GM10847 (cell line): Measurements from ENCODE around the gene DNM1.
A peak's percentile ranks its signal among the peaks of the same experiment; 100 is the strongest.

Experiments
- POLR2A ChIP-seq: IDR thresholded peaks from 2 replicates; pipeline ENCODE4 v1.6.1; 2011; ENCODE audit not compliant: insufficient read length; ENCODE audit errors: extremely low read depth

DNM1 gene

GRCh38 chr9:128203024-128203706 is at the start of gene DNM1:
TSS of gene DNM1 (plus strand) at chr9:128203379. CDS start at chr9:128203471, 92 bp downstream.
- TF ChIP-seq POLR2A: no peak

DNA sequence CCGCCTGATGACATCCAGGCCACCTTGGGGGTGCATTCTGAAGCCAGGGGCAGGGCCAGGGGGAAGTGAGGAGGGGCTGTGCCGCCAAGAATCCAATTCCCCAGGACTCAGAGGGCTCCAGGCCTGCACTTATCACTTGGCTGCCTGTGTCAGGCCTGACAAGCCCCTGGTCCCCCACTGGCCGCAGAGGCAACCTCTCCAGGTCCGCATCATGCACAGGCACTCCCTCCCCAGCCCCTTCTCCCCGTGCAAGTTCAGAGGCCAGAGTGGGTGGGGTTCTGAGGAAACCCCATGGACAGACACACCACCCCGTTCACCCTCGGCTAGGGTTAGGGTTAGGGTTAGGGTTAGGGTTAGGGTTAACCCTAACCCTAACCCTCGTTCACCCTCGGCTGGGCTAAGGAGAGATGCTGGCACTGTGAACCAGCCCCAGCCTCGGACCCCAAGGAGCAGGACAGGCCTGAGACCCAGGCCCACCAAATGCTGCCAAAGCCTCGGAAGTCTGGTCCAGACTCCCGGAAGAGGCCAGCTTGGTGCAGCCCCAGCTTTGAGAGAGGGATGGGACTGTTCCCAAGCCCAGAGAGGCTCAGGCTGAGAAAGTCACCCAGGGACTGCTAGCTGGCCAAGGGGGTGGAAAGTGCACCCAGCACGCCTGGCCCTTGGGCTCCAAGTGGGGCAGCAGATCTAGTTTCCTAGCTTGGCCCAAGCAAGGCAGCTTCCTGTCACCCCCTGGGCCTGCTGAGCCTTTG is 49.1 kb upstream of the DNM1 start:
- no peak for TF ChIP-seq POLR2A

GRCh38 chr9:128155736-128156500 is 47.3 kb upstream of the DNM1 start:
- TF ChIP-seq POLR2A: no peak

- TF ChIP-seq POLR2A: no peak
Observed at GRCh38 chr9:128159522-128159783, 43.7 kb upstream of the DNM1 start.

- peak; percentile 90 for TF ChIP-seq POLR2A
Observed at GRCh38 chr9:128159784-128160602, 43.2 kb upstream of the DNM1 start, which contains the start of gene BBLN. TSS of gene BBLN (plus strand) at chr9:128160265. CDS start at chr9:128160408, 143 bp downstream.

DNA sequence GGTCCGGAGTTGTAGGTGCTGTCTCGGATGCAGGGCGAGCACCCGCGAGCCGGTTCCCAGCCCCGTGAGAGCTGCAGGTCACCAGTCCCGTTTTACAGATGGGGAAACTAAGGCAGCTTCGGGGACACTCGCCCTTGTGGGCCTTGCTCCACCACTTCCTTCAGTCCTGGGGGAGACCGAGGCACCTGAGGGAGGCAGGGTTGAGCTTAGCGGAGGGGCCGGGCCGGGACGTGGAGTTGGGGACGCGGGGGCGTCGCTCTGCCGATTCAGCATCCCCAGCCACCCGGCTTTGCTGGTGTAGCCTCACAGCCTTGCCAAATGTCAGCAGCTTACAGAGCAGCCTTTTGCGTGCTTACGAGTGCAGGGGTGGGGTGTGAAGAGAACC is 42.6 kb upstream of the DNM1 start:
- TF ChIP-seq POLR2A: no peak

- no peak for TF ChIP-seq POLR2A
Observed at GRCh38 chr9:128161215-128161902, 41.8 kb upstream of the DNM1 start.

GRCh38 chr9:128162215-128163026 is 40.8 kb upstream of the DNM1 start:
- TF ChIP-seq POLR2A: no peak

GRCh38 chr9:128163027-128163515 is 40.1 kb upstream of the DNM1 start:
- TF ChIP-seq POLR2A: no peak

- TF ChIP-seq POLR2A: no peak
Observed at GRCh38 chr9:128163523-128164306, 39.5 kb upstream of the DNM1 start.

DNA sequence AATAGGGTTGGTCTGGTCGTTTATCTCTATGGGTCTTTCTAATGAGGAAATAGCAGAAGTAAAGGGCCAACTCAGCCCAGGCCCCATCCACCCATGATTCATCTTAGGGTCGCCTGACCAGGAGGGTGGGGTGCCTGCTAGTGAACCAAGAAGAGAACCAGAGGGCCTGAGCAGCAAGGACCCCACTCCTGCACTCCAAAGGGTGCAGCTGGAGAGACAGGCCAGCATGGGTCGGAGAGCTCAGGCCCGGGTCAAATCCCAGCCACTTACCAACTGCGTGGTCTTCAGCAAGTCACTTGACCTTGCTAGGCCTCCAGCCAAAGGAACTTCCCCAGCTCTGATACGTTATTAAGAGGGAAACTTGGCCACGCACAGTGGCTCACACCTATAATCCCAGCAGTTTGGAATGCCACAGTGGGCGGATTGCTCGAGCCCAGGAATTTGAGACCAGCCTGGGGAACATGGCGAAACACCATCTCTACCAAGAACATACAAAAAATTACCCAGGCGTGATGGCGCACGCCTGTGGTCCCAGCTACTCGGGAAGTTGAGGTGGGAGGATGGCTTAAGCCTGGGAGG is 38.8 kb upstream of the DNM1 start:
- no peak for TF ChIP-seq POLR2A

DNA sequence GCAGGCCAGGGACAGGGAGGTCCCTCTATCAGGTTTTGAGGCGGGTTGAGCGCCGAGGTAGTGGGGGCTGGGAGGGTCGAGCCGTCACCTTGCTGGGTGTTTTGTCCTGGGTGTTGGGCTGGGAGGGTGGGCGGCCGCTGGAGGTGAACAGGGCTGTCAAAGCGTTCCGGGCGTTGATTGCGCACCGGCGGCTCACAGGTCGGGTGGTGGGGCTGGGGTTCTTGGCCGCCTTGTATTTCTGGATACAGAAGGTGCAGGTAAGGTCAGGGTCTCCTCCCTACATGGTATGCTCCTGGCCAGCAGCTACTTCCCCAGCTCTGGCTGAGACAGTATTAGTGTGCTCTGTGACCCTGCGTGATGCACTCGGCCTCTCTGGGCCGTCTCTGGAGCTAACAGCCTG is 37.0 kb upstream of the DNM1 start:
- no peak for TF ChIP-seq POLR2A

GRCh38 chr9:128167209-128167608 is 36.0 kb upstream of the DNM1 start:
- no peak for TF ChIP-seq POLR2A

DNA sequence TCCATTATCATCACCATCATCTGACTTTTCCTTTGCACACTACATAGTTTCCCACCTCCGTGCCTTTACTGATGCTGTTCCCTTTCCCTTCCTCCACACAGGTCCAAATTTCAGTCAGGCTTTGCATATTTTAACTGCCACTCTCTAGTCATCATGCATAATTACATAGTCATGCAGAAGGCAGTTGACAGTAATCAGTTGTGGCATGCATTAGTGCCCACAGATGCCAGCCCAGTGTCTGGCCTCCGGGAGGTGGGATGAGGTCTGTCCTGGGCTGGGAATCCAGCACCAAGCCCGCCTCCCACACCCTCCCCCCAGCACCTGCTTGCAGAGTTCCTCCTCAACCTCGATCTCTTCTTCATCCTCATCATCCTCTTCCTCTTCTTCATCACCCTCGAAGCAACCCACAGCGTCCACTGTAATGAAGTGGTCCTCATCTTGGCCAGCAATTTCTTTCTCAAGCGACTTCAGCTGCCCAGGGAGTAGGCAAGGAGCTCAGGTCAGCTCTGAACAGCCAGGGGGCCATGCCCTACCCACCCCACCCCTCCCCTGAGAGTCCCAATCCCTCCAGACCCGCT is 34.4 kb upstream of the DNM1 start:
- TF ChIP-seq POLR2A: no peak
